NCI-H524 (cell line): ENCODE results near the gene TRIM16.
"Not testable (repeated sequence)": the region's sequence is repeated elsewhere in the genome, so short reads cannot be mapped to it uniquely, and the experiment has no call there.

Experiments used
- DNase-seq, 2 experiments: peaks; one replicate each; lab custom pipeline; 2025; lab: John Stamatoyannopoulos, UW

Gene TRIM16

GRCh38 chr17:15658296-15658695, 25.8 kb downstream of the TRIM16 start:
- no peak for DNase-seq

- no peak for DNase-seq
These were observed 26.2 kb downstream of the TRIM16 start for GRCh38 chr17:15657868-15658267.

GRCh38 chr17:15654886-15655561, 29.1 kb downstream of the TRIM16 start:
- DNase-seq = no peak

GRCh38 chr17:15654401-15654800, 29.7 kb downstream of the TRIM16 start:
- DNase-seq = not testable (repeated sequence)

GRCh38 chr17:15652960-15653359, 31.2 kb downstream of the TRIM16 start:
- no peak for DNase-seq

GRCh38 chr17:15651583-15652110, 32.5 kb downstream of the TRIM16 start:
- peak; percentile 70 to 92 for DNase-seq

- DNase-seq = no peak
These were observed 33.1 kb downstream of the TRIM16 start for GRCh38 chr17:15650741-15651582.

GRCh38 chr17:15649861-15650421, 34.2 kb downstream of the TRIM16 start:
- no peak for DNase-seq

GRCh38 chr17:15648386-15648785, 35.7 kb downstream of the TRIM16 start:
- DNase-seq = no peak

- DNase-seq = not testable (repeated sequence)
These were observed 38.2 kb downstream of the TRIM16 start for GRCh38 chr17:15645942-15646312.

GRCh38 chr17:15645099-15645941, 38.8 kb downstream of the TRIM16 start:
- DNase-seq = not testable (repeated sequence)

- not testable (repeated sequence) for DNase-seq
These were observed 41.4 kb downstream of the TRIM16 start for GRCh38 chr17:15642505-15643251.

GRCh38 chr17:15642014-15642413, 42.1 kb downstream of the TRIM16 start:
- not testable (repeated sequence) for DNase-seq

- not testable (repeated sequence) for DNase-seq
These were observed 53.1 kb downstream of the TRIM16 start for GRCh38 chr17:15630930-15631453.

GRCh38 chr17:15629991-15630390, 54.1 kb downstream of the TRIM16 start:
- DNase-seq = not testable (repeated sequence)

GRCh38 chr17:15623661-15624209, 60.4 kb downstream of the TRIM16 start:
- peak in 1 of 2 experiments; percentile 16 for DNase-seq

- peak in 1 of 2 experiments; percentile 30 for DNase-seq
These were observed 60.9 kb downstream of the TRIM16 start for GRCh38 chr17:15623255-15623654.

GRCh38 chr17:15622124-15622523, 62.0 kb downstream of the TRIM16 start:
- DNase-seq = not testable (repeated sequence)

- DNase-seq = not testable (repeated sequence)
These were observed 64.6 kb downstream of the TRIM16 start, which contains the start of gene FBXW10B for GRCh38 chr17:15619331-15620058. TSS of gene FBXW10B (minus strand) at chr17:15619704. CDS start at chr17:15619512, 192 bp downstream.
